Islet of Langerhans (tissue), 1 donor: ENCODE measurements around the gene ANKS4B.
"Not testable (repeated sequence)": the region's sequence is repeated elsewhere in the genome, so short reads cannot be mapped to it uniquely, and the experiment has no call there.

Experiments used
- FAIRE-seq: peaks from one replicate; lab custom pipeline; 2011; peaks lifted over from hg19 to GRCh38; lab: Jason Lieb, UNC

ANKS4B gene

GRCh38 chr16:21262779-21263639 is 29.5 kb downstream of the ANKS4B start:
- FAIRE-seq: no peak

DNA sequence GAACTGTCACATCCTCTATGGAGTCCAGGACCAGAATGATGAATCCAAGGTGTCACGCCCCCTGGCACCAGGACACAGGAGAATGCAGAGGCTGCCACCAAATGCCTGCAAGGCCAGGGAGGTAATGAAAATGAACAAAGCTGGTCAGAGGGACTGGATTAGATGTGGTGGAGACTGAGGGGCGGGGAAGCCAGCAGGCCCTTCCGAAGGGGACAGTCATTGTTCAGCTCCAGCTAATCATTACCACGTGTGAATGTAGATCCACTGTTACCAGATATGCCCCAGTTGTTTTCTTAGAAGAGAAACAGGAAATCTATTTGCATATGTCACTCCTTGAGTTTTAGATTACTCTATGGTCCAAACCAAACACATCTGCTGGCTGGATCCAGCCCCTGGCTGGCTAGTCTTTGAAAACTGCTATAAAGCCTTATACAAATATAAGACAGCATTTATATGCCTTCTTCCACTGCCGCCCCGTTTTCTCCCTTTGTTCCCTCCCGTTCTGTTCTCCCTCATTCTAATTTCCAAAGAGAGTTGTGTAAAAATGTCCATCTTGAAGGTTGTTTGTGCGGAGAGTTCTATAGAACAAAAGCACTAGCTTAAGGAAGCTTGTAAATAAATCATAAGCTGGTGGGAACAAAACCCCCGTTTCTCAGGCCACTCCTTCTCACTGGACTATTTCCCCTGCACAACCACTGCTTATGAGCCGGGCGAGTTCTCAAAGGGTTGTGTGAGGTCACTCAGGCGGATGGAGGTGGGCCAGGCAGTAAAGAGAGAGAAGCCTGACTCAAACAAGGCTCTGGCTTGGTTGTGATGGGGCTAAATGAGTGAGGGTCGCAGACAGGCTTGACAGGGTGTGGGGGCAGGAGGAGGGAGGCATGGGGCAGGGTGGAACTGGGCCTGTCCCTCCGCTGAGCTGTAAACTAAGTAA is 30.4 kb downstream of the ANKS4B start:
- no peak for FAIRE-seq

DNA sequence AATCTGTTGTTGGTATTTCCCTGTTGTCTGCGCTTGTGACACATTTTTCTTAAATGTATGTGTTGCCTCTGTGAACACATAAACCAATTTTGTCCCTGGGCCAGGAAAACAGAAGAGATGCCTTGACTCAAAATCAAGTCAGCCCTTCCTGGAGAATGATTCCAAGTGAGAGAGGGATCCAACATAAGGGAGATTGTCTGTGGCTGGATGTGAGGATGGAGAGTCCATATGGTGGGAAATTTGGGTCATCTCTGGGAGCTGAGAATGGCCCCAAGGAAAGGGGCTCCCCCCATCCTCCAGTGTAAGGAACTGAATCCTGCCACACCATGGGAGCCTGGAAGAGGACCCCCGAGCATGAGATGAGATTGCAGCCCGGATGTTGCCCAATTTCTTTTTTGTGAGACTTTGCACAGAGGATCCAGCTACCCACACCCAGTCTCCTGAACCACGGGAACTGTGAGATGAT is 31.1 kb downstream of the ANKS4B start:
- FAIRE-seq: no peak

GRCh38 chr16:21265104-21265837 is 31.8 kb downstream of the ANKS4B start:
- no peak for FAIRE-seq

- FAIRE-seq: no peak
Measured at GRCh38 chr16:21267298-21267697, 33.8 kb downstream of the ANKS4B start.

- no peak for FAIRE-seq
Measured at GRCh38 chr16:21268236-21268635, 34.7 kb downstream of the ANKS4B start.

- FAIRE-seq: no peak
Measured at GRCh38 chr16:21272253-21272652, 38.8 kb downstream of the ANKS4B start.

- not testable (repeated sequence) for FAIRE-seq
Measured at GRCh38 chr16:21272763-21273162, 39.3 kb downstream of the ANKS4B start.

GRCh38 chr16:21274172-21274726 is 40.8 kb downstream of the ANKS4B start:
- no peak for FAIRE-seq

DNA sequence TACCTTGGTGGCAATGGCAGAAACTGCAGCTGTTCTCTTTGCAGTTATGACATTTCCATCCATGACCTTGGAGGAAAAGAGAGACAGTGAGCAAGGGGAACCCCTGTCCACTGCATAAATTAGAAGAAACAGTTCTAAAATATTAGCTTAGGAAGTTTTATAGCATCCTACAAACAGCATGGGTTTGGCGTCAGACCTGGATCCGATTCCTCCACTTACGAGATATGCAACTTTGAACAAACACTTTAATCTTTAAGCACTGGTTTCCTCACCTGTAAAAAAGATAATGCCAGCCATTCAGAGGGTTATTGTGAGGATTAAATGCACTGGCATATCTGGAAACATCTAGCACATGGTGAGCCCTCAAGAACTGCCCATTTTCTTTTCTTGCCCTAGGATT is 42.0 kb downstream of the ANKS4B start:
- FAIRE-seq: no peak

- FAIRE-seq: no peak
Measured at GRCh38 chr16:21276090-21276489, 42.6 kb downstream of the ANKS4B start.

GRCh38 chr16:21277045-21277926 is 43.8 kb downstream of the ANKS4B start:
- no peak for FAIRE-seq

DNA sequence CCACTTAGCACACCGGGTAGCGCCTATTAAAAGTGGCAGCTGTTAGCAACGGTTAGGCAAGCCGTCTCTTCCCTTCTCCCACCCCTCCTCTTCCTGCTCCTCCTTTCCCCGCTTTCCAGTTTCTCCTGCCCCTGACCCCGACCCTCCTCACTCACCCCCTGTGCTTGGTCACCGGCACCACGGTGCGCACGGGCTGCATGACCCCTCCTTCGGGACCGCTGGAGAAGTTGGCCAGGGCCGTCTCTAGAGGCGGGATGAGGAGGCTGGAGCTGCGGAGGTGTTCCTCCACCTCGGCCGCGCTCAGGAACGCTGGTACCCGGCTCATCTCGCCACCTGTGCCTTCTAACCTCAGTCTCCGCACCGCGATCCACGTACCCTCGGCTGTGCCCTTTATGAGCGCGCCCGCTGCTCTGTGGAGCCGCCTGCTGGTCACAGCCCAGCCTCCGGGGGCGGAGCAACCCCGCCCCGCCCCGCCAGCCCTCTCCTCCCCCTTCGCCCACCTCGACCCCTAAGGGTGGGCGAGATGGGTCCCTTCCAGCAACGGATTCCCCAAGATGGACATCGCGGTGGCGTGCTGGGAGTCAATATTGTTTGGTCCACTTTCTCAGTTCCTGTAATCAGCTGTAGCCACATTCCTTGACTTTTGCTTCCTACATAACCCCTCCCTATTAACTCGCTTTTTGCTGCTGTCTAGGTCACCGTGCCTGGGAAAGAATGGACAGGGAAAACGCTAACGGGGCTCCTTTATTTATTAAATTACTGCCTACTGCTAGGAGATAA is 44.6 kb downstream of the ANKS4B start, which contains the start of gene CRYM:
TSS of gene CRYM (minus strand) at position 364 of the 780 bp plus-strand sequence. CDS start at position 325, 39 bp downstream.
- FAIRE-seq: no peak

DNA sequence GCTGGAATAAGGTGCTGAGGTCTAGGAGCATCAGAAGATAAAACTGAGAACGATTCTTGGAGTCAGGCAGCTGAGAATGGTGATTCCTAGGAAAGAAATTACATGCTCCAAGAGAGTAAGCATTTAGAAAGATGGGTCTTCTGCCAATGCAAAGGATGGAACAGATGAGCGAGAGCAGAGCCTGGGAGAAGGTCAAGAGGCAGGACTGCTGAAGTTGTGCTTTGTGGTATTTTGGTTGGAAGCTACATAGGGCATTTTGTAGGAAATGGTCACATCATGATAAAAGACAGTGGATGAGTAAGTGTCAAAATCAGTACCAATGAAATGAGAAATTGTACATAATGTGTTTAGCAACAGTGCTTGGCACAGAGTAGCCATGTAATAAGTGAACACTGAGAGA is 46.0 kb downstream of the ANKS4B start:
- FAIRE-seq: no peak

DNA sequence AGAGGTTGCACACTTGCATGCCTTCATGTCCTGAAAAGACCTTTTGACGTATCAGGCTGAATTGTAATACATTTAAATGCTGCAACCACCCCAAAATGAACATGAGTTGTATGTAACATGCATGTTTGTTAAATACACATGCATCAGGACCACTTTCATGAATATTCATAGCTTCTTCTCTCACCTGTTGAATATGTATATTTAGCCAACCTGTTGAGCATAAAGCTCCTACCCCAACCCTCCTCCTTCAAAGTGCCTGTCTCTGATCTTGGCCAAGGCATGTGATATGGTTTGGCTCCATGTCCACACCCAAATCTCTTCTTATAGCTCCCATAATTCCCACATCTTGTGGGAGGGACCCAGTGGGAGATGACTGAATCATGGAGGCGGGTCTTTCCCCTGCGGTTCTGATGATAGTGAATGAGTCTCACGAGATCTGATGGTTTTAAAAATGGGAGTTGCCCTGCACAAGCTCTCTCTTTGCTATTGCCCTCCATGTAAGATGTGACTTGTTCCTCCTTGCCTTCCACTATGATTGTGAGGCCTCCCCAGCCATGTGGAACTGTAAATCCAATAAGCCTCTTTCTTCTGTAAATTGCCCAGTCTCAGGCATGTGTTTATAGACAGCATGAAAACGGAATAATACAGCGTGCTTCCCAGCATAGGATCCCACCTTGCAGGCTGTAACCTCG is 48.3 kb downstream of the ANKS4B start:
- FAIRE-seq: no peak

GRCh38 chr16:21283521-21284289 is 50.2 kb downstream of the ANKS4B start:
- no peak for FAIRE-seq

DNA sequence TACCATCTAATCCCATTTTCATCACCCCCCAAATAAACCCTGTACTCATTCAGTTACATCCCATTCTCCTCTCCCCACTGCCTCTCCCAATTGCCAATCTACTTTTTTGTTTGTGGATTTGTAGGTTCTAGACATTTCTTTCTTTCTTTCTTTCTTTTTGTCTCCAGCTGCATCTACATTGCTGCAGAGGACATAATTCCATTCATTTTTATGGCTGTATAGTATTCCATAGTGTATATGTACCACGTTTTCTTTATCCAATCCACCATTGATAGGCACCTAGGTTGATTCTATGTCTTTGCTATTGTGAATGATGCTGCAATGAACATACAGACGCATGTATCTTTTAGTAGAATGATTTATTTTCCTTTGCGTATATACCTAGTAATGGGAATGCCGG is 50.9 kb downstream of the ANKS4B start:
- no peak for FAIRE-seq

DNA sequence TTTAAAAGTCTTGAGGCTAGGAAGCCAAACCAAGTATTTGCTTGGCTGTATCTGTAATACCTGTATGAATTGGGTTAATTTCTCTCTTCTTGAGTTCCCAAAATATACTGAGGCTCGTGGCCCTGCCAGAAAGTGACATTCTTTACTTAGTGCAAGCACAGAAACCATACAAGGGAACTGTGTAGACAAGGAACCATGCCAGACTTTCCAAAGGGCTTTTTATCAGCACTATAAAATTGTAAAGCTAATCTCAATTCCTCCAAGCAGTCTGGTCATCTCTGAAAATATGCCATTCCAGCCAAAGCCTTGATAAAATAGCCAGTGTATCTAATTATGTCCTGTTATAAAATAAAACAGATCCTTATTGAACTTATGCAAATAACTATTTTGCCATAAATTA is 51.8 kb downstream of the ANKS4B start:
- no peak for FAIRE-seq

DNA sequence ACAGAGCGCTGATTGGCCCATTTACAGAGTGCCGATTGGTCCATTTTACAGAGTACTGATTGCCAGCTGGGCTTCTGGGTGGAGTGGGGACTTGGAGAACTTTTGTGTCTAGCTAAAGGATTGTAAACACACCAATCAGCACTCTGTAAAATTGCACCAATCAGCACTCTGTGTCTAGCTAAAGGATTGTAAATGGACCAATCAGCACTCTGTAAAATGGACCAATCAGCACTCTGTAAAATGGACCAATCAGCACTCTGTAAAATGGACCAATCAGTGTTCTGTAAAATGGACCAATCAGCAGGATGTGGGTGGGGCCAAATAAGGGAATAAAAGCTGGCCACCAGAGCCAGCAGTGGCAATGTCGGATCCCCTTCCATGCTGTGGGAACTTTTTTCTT is 56.3 kb downstream of the ANKS4B start:
- FAIRE-seq: not testable (repeated sequence)
